ENCODE measurements around the gene LOC128125822.
"Not testable (repeated sequence)": the region's sequence is repeated elsewhere in the genome, so short reads cannot be mapped to it uniquely, and the experiment has no call there.

LOC128125822 gene

DNA sequence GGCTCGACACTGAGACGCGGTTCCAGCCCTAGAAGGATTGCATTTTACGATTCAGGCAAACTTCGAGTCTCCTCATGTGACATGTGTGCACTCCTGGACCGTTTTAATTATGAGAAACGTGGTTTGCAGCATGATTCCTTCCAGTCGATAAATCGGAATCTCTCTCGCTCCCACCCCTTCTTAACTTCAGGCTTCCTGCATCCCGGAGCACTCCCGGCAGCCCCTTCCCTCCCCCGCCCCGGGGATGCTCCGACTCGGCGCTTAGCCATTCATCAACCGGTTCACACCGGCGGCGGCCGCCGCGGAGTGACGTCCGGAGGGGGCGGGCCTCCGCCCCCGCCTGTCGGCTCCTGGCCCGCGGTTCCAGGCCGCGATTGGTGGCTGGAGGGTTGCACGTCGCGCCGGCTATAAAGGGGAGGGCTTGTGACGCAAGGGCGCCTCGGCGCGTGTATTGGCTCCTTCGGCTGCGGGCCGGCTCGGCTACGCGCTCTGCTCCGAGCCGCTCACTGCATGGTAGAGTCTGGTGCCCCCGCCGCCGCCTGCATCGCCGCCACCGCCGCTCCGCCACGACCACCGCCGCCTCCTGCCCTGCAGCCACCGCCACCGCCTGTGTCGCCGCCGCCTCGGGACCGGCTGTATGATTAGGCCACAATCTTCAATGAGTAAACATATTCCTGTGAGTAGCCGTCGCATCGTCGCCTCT lies at the start of gene LOC128125822, which contains the start of gene PTP4A1:
LOC128125822 (plus strand) TSS at position 437 of the 703 bp plus-strand sequence.
PTP4A1 (plus strand) TSS at position 437 of the 703 bp plus-strand sequence. CDS start 4,401 bp downstream, outside the sequence.
- DNase-seq = peak; percentile 94

DNA sequence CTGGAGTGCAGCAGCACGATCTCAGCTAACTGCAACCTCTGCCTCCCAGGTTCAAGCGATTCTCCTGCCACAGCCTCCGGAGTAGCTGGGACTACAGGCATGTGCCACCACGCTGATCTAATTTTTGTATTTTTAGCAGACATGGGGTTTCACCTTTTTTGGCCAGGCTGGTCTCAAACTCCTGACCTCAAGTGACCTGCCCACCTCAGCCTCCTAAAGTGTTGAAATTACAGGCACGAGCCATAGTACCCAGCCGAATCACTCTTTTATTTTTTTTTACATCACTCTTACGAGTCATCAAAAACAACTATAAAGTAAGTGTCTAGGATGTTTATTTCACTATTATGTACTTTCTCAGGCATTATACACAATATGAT lies 49.4 kb upstream of the LOC128125822 start:
- DNase-seq = not testable (repeated sequence)

DNA sequence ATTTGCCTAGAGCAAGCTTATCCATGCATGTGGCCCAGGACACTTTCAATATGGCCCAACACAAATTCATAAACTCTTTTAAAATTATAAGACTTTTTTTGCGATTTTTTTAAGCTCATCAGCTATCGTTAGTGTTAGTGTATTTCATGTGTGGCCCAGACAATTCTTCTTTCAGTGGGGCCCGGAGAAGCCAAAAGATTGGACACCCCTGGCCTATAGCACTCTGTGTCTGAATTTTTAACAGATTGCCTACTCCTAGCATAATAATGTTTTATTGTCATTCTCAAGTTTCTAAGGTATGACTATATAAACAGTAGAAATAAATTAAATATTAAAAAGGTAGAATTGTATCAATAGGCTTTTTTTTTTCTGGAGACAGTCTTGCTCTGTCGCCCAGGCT lies 48.6 kb upstream of the LOC128125822 start:
- DNase-seq = no peak

DNA sequence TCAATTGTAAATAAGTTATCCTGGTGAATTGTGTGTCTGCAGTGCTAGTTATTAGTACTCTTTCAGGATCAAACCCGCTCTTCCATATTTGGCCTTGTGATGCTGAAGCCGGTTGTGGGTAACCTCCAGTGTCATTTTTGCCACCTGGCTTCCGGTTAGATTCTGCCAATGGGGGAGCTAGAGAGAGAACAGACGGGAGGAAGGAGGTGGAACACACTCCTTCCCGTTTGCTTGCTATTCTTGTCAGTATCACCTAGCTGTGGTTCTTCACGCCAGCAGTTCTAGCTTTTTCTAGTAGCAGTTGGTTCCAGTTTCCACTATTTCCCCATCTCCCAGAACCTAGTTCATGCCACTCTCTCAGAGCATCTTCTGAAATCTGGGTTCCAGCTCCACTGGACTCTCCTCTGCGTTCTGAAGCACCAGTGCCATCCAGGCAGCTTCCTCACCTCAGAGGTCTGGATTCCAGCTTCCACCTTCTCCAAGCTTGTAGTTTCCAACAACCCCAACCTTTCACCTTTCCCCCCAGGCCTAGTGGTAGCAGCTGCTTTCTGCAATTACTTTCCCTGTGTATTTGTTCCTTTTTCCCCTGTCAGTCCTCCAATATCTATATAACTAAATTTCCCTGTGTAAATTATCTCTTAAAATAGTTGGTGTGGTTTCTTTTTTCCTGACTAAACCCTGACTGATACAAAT lies 46.9 kb upstream of the LOC128125822 start:
- no peak for DNase-seq

DNA sequence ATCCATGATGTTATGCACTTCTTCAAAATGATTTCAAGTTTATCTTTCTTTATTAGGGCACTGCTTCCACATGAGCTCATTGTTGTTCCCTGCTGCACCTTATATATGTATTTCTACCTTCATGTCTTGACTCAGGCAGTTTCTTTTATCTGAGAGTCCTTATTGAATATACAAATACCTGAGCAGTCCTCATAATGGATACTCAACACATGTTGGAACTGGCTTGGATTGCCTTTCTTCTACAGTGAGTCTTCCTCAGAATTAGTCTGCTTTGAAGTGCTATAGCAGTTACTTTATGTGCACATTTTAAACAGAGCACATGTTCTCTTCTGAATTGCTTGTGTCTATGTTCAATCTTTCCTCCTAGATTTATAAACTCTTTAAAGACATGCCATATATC lies 45.3 kb upstream of the LOC128125822 start:
- no peak for DNase-seq

DNA sequence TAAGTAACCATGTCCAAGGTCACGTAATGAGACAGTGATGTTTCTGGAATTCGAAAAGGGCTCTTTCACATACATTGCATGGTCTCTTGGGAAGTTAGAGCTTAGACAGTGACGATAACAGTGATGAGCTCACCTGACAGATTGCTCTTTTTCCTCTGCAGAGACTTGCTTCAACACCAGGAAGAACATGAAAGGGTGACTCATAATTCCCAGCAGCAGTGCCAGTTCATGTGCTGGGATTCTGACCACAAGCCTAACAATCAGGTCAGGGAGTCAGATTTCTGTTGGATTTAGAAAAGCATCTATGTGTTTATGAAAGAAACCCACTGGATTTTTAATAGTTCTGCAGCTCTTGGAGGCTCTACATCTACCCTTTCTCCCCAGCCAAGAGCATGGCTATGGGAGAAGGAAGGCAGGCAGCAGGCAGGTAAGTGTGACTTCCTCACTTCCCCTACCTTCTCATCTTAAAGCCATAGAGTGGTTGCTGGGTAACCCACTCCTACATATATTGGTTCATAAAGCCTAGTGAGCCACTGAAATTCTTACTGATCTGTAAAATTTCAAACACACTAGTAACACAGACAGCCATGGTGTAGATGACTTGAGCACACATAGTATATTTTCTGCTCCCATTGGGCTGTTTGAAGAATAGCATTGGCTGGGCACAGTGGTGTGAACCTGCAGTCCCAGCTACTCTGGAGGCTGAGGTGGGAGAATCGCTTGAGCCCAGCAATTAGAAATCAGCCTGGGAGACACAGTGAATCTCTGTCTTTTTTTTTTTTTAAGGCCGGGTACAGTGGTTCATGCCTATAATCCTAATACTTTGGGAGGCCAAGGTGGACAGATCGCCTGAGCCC lies 44.4 kb upstream of the LOC128125822 start:
- no peak for DNase-seq

DNA sequence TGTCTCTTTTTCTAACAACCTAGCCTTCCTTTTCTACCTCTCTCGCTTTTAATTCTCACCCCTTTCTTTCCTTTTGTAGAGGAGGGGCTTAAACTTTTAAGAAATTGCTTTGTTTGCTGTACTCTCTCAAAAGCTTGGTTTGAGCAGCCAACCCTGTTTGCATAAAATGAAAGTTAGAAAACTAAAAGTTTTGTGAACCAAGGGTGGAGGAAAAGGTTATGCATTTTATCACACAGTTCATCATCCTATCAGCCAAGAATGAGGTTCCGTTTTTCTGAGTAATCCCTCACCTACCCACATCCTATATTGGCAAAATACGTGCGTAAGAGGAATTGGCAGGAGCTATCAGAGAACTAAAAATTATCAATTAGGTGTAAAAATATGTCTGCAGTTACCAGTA lies 42.8 kb upstream of the LOC128125822 start:
- no peak for DNase-seq

DNA sequence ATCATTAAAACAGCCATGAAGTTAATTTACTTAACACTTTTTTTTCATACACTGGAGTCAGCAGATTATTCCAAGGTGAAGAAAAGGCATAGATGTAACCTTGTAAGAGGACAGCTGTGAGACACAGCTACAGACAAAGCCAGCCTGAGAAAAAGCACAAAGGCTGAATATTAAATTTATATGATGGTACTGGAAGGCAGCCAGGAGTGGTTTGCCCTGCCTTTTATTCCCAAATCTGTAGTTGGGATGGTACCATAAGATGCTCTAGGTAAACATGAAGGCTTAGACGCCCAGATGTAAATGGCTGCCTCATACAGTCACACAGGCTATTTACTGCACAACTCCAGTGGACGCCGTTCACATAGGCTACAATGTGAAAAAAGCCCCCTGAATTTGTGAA lies 42.1 kb upstream of the LOC128125822 start:
- no peak for DNase-seq

DNA sequence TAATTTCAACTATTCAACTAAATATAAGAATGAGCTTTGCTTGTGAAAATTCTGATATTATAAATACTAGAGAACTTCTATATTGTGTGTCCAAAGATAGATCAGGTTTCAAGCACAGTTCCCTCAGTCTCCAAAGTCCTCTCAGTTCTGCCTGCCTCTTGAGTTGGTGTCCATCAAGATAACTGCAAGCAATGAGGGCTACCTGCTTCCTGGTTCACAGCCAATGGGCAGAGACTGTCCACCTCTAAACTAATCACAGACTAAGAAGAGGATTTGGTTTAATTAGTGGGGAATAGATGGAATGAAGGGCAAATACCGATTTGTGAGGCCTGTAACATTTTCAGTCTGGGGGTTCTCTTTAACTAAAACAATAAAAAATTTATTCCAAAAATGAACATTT lies 41.3 kb upstream of the LOC128125822 start:
- DNase-seq = no peak

DNA sequence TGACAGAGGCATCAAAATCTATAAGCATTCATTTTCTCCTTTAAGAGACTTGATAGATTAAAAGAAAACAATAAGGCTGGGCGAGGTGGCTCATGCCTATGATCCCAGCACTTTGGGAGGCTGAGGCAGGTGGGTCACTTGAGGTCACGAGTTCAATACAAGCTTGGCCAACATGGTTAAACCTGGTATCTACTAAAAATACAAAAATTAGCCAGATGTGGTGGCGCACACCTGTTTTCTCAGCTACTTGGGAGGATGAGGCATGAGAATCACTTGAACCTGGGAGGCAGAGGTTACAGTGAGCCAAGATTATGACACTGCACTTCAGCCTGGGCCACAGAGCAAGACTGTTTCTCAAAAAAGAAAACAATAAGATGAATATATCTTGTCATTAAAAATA lies 39.3 kb upstream of the LOC128125822 start:
- no peak for DNase-seq

DNA sequence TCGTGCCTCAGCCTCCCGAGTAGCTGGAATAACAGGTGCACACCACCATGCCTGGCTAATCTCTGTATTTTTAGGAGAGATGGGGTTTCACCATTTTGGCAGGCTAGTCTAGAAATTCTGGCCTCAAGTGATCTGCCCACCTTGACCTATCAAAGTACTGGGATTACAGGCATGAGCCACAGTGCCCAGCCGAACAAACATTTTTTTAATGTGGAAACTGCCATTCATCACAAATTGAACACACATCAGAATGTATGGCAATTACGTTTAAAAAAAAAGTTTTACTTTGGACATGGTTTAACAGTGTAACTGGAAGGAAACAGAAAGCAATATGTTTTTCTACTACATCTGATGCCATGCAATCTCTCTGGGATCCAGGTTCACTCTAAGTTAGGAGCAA lies 38.3 kb upstream of the LOC128125822 start:
- DNase-seq = no peak

DNA sequence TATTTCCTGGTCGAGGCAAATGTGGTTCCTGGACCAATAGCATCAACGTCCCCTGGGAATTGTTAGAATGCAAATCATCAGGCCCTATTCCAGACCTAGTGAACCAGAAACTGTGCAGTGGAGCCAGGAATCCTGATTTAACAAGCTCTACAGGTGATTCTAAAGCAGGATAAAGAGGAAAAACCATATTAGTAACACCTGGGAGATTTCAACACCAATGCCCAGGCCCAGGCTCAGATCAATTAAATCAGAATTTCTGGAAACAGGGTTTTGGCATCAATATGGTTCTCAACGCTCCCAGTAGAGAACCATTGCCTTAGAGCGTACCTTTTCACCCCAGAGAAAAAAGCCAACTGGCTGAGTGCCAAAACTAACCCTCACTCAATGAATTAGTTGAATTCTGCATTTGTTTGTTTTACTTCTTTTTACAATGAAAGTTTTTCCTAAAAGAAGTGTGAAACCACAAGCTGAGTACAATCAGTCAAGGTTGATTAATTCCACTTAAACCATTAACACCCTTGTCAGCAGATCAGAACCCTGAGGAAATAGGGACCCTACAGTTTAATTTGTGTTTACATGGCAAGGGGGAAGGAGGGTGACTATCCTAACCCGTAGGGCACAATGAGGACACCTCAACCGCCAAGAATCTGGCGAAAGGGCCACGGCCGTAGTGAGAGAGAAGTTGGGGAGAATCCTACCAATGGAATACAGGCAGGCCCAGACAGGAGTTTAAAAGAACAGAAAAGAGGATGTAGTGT lies 34.9 kb upstream of the LOC128125822 start:
- DNase-seq = no peak

DNA sequence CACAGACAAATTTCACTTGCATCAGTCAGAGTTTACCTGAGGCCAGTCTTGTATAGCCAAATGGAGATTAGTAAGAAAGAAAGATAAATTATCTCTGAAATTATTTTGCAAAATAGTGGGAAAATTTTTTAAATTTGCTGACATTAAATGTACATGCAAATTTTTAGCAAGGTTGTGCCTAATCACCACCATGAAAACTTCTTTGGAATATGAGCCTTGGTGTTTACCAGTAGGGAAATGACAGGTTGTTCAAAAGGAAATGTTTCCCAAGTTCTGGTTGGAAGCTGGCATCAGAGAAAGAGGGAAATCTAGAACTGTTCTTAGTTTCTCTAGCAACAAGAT lies 34.4 kb upstream of the LOC128125822 start:
- DNase-seq = no peak

DNA sequence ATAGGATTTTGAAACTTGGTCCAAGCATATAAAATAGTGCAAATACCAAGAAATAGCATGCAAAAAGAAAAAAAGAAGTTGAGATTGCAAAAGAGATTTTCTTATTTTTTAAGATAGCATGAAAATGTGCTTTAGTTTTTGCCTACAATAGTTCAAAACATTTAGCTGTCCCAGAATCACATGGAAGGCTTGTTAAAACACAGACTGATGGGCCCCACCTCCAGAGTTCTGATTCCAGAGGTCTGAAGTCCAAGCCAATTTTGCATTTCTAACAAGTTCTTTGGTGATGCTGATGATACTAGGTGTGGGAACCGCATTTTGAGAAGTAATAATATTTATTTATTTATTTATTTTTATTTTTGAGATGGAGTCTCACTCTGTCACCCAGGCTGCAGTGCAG lies 33.7 kb upstream of the LOC128125822 start:
- DNase-seq = no peak

DNA sequence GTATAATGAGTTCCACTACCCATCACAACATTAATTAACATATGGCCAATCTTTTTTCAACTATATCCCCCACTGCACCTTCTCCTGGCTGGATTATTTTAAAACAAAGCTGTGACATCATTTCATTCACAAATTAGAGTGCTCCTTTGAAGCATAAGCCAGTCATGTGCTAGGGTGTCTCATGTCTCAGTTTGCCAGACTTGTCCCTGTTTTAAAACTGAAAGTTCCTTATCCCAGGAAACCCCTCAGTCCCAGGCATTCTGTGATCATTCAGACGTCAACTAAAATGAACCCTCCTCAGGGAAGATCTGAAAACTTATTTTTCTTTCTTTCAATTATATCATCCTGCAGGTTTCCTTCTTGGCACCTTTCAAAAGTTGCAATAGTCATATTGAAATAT lies 29.3 kb upstream of the LOC128125822 start:
- no peak for DNase-seq

DNA sequence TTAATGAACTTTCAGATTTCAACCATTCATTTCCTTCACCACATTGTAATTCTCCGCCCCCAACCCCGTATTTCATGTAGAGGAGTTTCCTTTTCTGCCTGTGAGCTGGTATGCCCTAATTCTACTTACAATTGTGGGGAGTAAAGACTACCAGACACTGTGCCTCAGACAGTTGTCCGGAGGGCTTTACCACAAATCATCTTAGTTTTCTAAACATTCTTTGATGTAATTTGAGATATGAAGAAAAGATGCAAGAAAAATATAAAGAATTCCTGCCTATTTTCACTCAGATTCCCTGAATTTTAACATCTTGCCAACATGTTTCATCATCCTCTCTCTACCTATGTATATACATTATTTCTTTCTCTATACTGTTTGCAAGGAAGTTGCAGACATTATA lies 28.3 kb upstream of the LOC128125822 start:
- DNase-seq = no peak

DNA sequence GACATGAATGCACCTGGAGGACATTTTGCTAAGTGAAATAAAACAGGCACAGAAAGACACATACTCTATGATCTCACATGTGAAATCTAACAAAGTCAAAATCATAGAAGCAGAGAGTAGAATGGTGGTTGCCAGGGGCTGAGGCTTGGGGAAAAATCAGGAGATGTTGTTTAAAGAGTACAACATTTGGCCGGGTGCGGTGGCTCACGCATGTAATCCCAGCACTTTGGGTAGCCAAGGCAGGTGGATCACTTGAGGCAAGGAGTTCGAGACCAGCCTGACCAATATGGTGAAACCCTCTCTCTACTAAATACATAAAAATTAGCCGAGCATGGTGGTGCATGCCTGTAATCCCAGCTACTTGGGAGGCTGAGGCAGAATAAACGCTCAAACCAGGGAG lies 26.0 kb upstream of the LOC128125822 start:
- no peak for DNase-seq

DNA sequence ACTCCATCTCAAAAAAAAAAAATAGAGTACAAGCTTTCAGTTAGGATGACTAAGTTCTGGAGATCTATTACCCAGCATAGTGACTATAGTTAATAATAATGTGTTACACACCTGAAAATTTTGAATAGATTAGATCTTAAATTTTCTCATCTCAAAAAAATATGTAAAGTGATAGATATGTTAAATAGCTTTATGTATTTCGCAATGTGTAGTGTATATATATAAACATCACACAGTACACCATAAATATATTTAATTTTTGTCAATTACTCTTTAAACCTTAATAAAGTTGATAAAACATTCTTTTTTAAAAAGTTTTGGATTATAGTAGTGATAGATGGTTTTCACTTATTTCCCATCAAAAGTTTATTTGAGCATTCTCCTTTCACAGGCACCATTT lies 25.6 kb upstream of the LOC128125822 start:
- DNase-seq = no peak

DNA sequence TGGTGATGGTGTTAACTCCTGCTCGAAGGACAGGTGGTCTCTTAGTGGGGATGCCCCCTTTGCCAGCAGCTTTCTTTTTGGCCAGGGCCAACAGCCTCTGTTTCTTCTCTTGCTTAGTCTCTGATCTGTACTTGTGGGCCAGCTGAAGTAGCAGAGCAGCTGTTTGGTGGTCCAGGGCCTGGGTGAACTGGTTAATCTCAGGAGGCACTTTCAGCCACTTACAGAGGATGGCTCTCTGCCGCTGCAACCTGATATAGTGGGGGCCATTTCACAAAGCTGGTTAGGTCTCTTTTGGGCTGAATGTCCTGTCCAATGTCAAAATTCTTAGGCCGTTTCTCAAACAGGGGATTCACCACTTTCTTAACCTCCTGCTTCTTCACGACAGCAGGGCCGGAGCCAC lies 23.2 kb upstream of the LOC128125822 start:
- DNase-seq = no peak

DNA sequence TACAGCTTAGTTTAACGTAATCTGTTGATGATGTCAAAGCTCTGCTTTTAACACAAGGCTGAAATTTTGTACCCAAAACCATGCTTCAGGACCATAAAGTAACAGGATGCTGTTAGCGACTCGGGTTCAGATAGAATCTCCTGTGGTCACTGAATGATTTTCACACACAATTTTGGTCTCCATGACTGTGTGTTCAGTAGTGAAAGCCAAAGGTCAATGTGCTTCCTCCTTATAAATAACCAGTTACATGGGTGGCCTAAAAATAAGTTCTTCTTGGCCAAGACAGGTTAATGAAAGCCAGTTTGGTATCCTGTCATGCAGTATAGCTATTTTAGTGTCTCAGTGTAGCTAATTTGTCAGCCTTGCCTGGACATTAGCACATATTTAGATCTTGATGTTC lies 19.1 kb upstream of the LOC128125822 start:
- no peak for DNase-seq

DNA sequence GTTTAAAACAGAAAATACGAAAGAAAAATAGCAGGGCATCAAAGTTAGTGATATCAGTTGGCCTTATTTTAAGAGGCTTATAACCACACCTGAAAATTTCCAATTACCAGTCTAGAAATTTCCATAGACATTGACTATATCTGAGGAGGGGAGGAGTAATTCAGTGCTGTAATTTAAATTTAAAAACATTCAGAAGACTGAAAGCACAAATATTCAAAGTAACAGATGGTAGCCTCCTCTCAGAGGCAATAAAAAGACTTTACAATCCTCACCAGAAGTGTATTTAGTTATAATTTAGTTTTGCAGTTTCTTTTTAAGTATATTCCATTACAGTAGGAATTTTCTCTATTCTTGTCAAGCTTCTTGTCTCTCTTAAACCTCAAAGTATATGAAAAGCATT lies 18.4 kb upstream of the LOC128125822 start:
- DNase-seq = no peak

DNA sequence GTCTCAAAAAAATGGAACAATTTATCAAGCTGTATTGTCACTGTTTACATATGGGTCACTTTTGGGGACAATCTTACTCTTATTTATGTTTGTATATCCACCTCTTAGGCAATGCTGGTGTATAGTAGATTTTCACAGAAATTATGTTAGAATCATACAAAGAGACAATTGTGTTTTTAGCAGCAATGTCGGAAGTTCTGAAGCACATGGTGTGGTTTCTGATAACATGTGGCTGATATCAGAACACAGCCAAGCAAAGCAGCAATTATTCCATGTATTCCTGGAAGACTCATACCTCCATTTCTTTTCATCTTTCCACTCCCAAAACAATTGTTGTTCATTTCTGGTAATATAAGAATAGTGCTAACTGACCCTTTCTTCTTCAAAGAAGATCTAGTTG lies 17.5 kb upstream of the LOC128125822 start:
- no peak for DNase-seq

DNA sequence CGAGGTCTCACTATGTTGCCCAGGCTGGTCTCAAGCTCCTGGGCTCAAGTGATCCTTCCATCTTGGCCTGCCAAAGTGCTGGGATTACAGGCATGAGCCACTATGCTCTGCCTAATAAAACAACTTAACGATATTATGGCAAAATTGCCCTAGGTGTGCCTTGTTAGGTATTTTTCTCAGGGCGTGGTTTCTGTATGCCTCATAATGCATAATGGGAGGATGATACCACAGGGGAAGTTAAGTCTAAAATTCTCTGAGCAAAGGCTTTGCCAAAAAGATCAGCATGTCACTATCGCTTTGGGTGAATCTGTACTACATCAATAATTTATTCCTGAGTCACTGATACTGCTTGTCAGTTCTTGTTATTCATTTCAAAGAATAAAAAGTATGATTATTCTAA lies 15.9 kb upstream of the LOC128125822 start:
- no peak for DNase-seq

Data from right kidney (tissue), 1 donor.